ENCODE measurements around the gene PAX2.

Gene PAX2

DNA sequence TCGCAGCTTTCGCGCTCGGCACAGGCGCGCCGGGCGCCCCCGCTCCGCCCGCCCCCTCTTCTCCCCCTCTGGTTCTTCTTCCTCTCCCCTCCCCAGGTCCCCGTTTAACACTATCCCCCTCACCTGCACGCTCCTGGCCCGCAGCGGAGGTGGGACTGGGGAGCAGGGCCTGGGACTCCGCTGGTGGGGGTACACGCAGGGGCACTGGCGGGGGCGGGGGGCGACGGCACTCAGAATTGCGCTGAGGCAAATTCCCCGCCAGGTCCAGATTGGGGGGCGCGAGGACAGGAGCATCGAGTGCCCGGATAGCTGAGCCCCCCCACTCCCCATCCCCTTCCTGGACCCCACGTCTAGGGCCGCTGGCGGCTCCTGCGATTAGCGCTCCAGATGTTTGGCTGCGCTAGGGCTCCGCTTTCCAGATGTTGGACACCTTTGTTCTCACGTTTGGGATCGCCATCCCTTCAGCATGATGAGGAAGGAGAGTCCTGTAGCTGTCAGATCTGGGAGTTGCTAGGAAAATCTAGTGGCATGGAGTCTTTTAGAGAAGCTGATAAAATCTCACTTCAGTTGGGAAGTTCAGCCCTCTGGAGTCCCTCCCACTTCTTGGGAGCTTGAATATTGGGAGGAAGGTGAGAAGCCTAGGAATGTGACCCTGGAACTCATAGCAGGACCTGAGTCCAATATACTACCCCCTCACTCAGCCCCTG is 31.4 kb upstream of the PAX2 start:
- no peaks in the 10 kb centered on the region for H3K36me3 ChIP-seq (ENCODE audit: control insufficient read depth, low read depth, low read length)
- H3K4me3 ChIP-seq (ENCODE audit: low read length), result peak overlapping the region; percentile 33

DNA sequence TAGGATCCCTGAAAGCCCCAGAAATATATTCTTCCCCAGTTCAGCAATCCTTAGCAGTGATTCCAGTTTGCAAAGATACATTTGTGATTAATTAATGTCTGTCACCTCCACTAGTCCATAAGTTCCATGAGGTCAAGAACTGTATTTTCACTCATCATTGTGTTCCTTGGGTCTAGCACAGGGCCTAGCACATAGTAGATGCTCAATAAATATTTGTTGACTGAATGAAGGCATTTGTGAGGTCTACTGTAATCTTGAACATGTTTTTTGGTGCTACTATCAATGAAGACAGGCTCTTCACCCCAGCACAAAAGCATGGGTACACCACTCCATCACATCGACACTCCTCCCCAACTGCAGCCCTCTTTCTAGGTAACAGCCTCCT is 30.8 kb upstream of the PAX2 start:
- Histone ChIP-seq H3K27me3 (ENCODE audit: control insufficient read depth, insufficient read depth, low read length) (peaks cover 100% of the 10 kb centered on the region), H3K27ac (ENCODE audit: low read length) (no peak overlapping the region), H3K4me3 (ENCODE audit: low read length) (no peak overlapping the region), H3K9me3 (ENCODE audit: control insufficient read depth, low read depth, low read length) (no peaks in the 10 kb centered on the region), H3K9ac (ENCODE audit: low read length) (no peak overlapping the region), H3K4me1 (ENCODE audit: control insufficient read depth, low read depth, low read length) (no peaks in the 10 kb centered on the region), H3K36me3 (ENCODE audit: control insufficient read depth, low read depth, low read length) (no peaks in the 10 kb centered on the region)

More for the DNA sequence above, 31.4 kb upstream of the PAX2 start:
- no peak overlapping the region for H3K9ac ChIP-seq (ENCODE audit: low read length)
- H3K27ac ChIP-seq (ENCODE audit: low read length), result no peak overlapping the region
- H3K4me1 ChIP-seq (ENCODE audit: control insufficient read depth, low read depth, low read length), result no peaks in the 10 kb centered on the region
- peaks cover 100% of the 10 kb centered on the region for H3K27me3 ChIP-seq (ENCODE audit: control insufficient read depth, insufficient read depth, low read length)
- H3K9me3 ChIP-seq (ENCODE audit: control insufficient read depth, low read depth, low read length), result no peaks in the 10 kb centered on the region

DNA sequence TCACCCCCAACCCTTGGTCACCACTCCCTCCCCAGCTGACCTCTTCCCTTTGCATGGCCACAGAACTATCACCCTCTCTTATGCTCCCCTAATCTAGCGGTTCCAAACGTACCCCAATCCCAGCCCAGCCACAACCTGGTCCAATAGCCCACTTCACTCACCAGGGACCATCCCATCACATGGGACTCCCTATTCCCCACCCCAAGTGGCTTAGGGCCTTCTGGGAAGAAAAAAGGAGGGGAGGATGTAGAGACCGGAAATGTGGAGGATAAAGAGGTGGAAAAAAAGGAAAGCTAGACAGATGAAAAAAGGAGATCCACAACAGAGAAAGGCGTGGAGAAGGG is 30.3 kb upstream of the PAX2 start:
- H3K9ac ChIP-seq (ENCODE audit: low read length), result no peak overlapping the region
- H3K9me3 ChIP-seq (ENCODE audit: control insufficient read depth, low read depth, low read length), result no peaks in the 10 kb centered on the region
- H3K4me1 ChIP-seq (ENCODE audit: control insufficient read depth, low read depth, low read length), result no peaks in the 10 kb centered on the region
- peaks cover 100% of the 10 kb centered on the region for H3K27me3 ChIP-seq (ENCODE audit: control insufficient read depth, insufficient read depth, low read length)
- H3K4me3 ChIP-seq (ENCODE audit: low read length), result peak overlapping the region; percentile 58
- no peaks in the 10 kb centered on the region for H3K36me3 ChIP-seq (ENCODE audit: control insufficient read depth, low read depth, low read length)
- H3K27ac ChIP-seq (ENCODE audit: low read length), result no peak overlapping the region

DNA sequence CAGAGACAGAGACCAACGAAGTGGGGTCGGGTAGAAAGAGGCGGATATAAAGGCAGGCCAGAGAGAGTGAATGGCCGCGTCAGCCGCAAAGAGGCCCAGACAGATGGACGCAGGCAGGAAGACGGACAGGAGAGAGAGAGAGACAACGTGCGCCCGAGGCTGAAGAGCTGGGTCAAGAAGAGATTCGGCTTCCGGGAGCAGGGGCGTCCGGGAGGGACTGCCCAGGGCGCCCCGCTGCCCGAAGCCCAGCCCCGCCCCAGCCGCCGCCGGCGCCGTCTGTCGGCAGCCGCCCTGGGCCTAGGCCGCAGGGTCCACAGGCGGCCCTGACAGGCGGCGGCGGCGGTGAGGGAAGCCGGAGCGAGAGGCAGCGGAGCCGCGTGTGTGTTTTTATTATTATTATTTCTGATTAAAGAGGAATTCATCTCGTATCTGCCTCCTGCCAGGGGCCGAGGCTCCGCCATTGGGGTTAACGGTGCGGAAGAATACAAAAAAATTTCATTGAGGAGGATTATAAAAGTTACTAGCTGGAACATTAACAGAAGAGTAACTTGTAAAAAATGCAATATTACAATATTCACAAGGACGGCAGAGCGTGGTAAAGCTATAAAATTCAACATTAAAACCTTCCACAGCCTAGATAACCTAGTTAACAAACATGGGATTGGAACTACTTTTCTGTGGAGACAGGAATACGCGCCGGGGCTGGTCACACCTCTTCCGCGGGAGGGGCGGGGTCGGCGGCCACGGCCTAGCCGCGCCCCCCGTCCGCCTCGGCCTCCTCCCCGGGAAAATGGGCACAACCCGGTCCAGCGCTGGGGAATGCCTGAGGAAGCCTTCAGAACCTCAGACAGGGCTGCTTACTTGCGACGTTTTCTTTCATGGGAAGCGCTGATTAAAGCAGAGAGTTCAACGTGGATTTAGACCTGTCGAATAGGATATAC is 29.7 kb upstream of the PAX2 start:
- H3K9ac ChIP-seq (ENCODE audit: low read length), result no peak overlapping the region
- H3K9me3 ChIP-seq (ENCODE audit: control insufficient read depth, low read depth, low read length), result no peaks in the 10 kb centered on the region
- H3K4me3 ChIP-seq (ENCODE audit: low read length), result peak overlapping the region; percentile 58
- H3K4me1 ChIP-seq (ENCODE audit: control insufficient read depth, low read depth, low read length), result no peaks in the 10 kb centered on the region
- peaks cover 100% of the 10 kb centered on the region for H3K27me3 ChIP-seq (ENCODE audit: control insufficient read depth, insufficient read depth, low read length)
- H3K27ac ChIP-seq (ENCODE audit: low read length), result no peak overlapping the region
- H3K36me3 ChIP-seq (ENCODE audit: control insufficient read depth, low read depth, low read length), result no peaks in the 10 kb centered on the region

DNA sequence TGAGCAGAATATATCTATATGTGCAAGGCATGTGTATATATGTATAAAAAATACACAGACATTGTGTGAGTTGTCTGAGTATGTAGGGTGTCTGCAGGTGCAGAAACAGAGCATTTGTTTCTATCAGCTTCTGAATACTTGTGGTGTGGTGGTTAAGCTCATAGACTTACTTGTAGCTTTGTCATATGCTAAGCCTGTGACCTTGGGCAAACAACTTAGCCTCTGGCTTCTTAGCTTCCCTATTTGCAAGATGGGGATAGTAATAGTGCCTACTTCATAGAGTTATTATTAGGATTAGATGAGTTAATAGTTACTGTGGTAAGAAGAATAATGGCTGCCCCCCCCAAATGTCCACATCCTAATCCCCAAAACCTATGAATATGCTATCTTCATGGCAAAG is 28.2 kb upstream of the PAX2 start:
- H3K27ac ChIP-seq (ENCODE audit: low read length), result no peak overlapping the region
- H3K27me3 ChIP-seq (ENCODE audit: control insufficient read depth, insufficient read depth, low read length), result peaks cover 100% of the 10 kb centered on the region
- no peaks in the 10 kb centered on the region for H3K9me3 ChIP-seq (ENCODE audit: control insufficient read depth, low read depth, low read length)
- H3K4me3 ChIP-seq (ENCODE audit: low read length), result no peak overlapping the region
- H3K4me1 ChIP-seq (ENCODE audit: control insufficient read depth, low read depth, low read length), result no peaks in the 10 kb centered on the region
- no peaks in the 10 kb centered on the region for H3K36me3 ChIP-seq (ENCODE audit: control insufficient read depth, low read depth, low read length)
- H3K9ac ChIP-seq (ENCODE audit: low read length), result no peak overlapping the region

DNA sequence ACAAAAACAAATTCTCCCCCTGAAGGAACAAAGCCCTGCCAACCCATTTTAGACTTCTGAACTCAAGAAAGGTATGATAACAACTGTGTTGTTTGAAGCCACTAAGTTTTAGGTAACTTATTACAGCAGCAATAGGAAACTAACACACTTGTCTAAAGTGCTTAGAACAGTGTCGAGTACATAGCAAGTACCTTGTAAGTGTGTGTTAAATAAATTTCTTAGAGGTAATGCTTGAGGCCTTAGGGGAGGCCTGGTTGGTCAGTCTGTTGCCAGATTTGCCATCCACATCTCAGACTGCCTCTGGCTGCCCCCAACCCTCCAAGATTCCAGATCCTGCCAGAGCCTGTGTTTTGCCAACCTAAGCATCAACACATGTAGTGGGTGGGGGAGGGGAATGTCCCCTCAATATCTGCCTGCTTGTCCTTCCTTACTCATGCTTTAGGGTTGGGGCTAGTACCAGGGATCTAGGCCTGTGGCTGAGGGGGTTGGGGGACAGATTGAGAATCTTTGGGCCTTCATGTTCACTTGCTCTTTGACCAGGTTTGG is 27.1 kb upstream of the PAX2 start:
- no peak overlapping the region for H3K9ac ChIP-seq (ENCODE audit: low read length)
- peaks cover 100% of the 10 kb centered on the region for H3K27me3 ChIP-seq (ENCODE audit: control insufficient read depth, insufficient read depth, low read length)
- no peaks in the 10 kb centered on the region for H3K4me1 ChIP-seq (ENCODE audit: control insufficient read depth, low read depth, low read length)
- no peak overlapping the region for H3K4me3 ChIP-seq (ENCODE audit: low read length)
- no peaks in the 10 kb centered on the region for H3K36me3 ChIP-seq (ENCODE audit: control insufficient read depth, low read depth, low read length)
- no peak overlapping the region for H3K27ac ChIP-seq (ENCODE audit: low read length)
- H3K9me3 ChIP-seq (ENCODE audit: control insufficient read depth, low read depth, low read length), result no peaks in the 10 kb centered on the region

DNA sequence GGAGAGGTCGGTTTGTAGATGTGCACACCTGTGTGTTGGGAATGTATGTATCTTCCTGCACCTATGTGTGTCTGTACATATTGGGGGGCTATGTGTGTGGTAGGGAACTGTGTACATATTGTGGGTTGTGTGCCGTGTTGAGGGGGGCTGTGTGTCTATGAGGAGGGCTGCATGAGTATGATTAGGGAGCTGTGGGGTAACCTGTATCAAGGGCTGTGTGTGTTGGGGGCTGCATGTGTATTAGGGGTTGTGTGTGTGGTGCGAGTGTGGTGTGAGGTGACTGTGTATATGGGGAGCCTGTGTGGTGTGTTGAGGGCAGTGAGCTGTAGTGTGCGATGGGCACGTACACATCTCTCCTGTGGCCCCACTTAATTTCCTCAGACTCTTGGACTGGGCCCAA is 22.2 kb upstream of the PAX2 start:
- Histone ChIP-seq H3K27me3 (ENCODE audit: control insufficient read depth, insufficient read depth, low read length) (peaks cover 100% of the 10 kb centered on the region), H3K27ac (ENCODE audit: low read length) (no peak overlapping the region), H3K4me1 (ENCODE audit: control insufficient read depth, low read depth, low read length) (no peaks in the 10 kb centered on the region), H3K36me3 (ENCODE audit: control insufficient read depth, low read depth, low read length) (no peaks in the 10 kb centered on the region), H3K4me3 (ENCODE audit: low read length) (no peak overlapping the region), H3K9ac (ENCODE audit: low read length) (no peak overlapping the region), H3K9me3 (ENCODE audit: control insufficient read depth, low read depth, low read length) (no peaks in the 10 kb centered on the region)

DNA sequence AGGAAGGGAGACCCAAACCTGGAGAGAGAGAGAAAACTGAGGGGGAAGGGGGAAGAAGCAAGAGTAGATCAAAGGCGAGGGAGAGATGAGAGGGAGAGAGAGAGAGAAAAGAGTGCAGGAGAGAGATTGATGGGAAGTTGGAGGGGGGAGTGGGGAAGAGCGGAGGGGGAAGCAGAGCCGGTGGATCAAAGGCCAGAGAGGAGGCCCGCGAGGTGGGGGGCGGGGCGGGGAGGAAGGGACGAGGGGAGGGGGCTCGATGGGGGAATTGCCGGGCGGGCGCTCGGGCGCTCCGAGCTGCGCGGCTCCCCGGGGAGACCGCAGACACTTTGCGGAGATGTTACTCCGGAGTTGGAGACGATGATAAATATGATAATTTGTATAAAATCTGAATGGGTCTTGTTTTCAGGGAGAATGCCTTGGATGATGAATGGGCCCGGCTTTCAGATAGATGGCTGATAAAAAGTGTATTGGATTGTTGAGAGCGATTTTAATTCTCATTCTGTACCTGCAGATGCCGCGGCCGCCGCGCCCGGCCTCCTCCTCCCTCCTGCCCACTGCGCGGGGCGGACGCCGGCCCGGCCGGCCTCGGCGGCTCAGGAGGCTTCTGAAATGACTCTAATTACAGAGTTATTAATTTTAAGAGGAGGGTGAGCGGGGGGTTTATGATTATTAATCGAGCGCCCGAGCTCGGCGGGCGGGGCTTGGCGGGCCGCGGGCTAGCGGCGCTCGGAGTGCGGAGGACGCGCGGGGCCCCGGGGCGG is 21.4 kb upstream of the PAX2 start:
- Histone ChIP-seq H3K4me3 (ENCODE audit: low read length) (peak overlapping the region; percentile 37), H3K27me3 (ENCODE audit: control insufficient read depth, insufficient read depth, low read length) (peaks cover 100% of the 10 kb centered on the region), H3K4me1 (ENCODE audit: control insufficient read depth, low read depth, low read length) (peaks cover 3% of the 10 kb centered on the region)

DNA sequence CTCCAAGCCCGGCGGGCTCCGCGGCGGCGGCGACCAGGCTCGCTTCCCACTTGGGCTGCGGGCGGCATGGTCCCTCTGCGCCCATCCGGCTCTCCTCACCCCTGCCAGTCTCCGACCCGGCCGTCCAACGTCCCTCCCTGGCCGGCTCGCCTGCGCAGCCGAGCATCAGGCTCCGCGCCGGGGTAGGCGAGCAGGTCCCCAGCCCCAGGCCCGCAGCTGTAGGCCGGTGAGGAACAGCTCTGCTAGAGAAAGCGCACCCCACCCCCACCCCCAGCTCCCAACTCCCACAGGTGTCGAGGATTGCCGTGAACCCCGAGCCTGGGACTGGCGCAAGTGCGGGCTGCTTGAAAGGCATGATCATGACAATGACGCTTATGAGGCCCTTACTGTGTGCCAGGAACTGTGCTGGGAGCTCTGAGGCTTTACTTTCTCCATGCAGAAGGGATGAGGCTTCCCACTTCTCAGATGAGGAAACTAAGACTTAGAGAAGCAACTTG is 20.8 kb upstream of the PAX2 start:
- H3K27ac ChIP-seq (ENCODE audit: low read length), result no peak overlapping the region
- H3K36me3 ChIP-seq (ENCODE audit: control insufficient read depth, low read depth, low read length), result no peaks in the 10 kb centered on the region
- H3K9ac ChIP-seq (ENCODE audit: low read length), result no peak overlapping the region
- no peak overlapping the region for H3K4me3 ChIP-seq (ENCODE audit: low read length)
- peaks cover 3% of the 10 kb centered on the region for H3K4me1 ChIP-seq (ENCODE audit: control insufficient read depth, low read depth, low read length)
- peaks cover 100% of the 10 kb centered on the region for H3K27me3 ChIP-seq (ENCODE audit: control insufficient read depth, insufficient read depth, low read length)
- no peaks in the 10 kb centered on the region for H3K9me3 ChIP-seq (ENCODE audit: control insufficient read depth, low read depth, low read length)

More for the DNA sequence above, 21.4 kb upstream of the PAX2 start:
- no peak overlapping the region for H3K9ac ChIP-seq (ENCODE audit: low read length)
- no peaks in the 10 kb centered on the region for H3K9me3 ChIP-seq (ENCODE audit: control insufficient read depth, low read depth, low read length)
- H3K27ac ChIP-seq (ENCODE audit: low read length), result no peak overlapping the region
- no peaks in the 10 kb centered on the region for H3K36me3 ChIP-seq (ENCODE audit: control insufficient read depth, low read depth, low read length)

DNA sequence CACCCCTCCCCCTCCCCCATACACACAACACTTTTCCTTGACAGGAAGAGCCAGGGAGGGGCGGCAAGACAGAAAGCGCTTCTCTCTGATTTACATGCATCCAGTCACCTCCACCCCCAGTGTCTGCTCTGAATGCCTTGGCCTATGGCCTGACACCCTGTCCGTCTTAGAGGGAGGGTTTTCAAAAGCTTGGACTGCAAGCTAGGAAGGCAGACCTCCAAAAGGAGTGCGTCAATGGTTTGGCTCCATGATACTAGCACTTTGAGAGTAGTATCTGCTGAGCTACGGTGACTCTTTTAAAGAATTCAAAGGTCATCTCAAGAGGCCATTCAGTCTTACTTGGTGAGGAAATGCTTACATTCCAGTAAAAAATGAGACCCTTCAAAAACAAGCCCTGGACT is 20.3 kb upstream of the PAX2 start:
- H3K4me3 ChIP-seq (ENCODE audit: low read length), result no peak overlapping the region
- H3K4me1 ChIP-seq (ENCODE audit: control insufficient read depth, low read depth, low read length), result peaks cover 3% of the 10 kb centered on the region
- H3K27ac ChIP-seq (ENCODE audit: low read length), result no peak overlapping the region
- peaks cover 100% of the 10 kb centered on the region for H3K27me3 ChIP-seq (ENCODE audit: control insufficient read depth, insufficient read depth, low read length)
- no peak overlapping the region for H3K9ac ChIP-seq (ENCODE audit: low read length)
- no peaks in the 10 kb centered on the region for H3K36me3 ChIP-seq (ENCODE audit: control insufficient read depth, low read depth, low read length)
- no peaks in the 10 kb centered on the region for H3K9me3 ChIP-seq (ENCODE audit: control insufficient read depth, low read depth, low read length)

DNA sequence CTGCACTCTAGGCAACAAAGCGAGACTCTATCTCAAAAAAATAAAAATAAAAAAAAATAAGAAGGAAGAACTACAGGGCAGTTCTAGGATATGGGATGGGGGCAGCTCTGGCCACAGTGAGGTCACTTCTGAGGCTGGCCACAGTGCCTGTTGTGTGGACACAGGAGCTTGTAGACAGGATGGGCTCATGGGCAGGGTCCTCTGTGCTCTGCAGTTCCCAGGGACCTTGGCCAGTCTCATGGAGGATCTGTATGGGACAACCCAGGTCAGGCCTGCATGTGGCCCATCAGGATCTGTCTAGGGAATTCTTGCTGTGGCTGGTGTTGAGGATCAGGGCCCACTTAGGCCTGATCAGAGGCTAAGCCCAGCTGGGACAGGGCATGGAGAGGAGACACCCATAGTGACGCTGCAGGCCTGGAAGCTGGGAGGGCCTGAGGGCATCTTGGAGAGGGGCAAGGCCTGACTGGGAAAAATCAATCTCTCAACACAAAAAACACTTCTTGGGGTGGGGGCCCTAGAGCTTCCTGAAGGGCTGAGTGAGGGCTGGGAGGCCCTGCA is 19.4 kb upstream of the PAX2 start:
- no peak overlapping the region for H3K27ac ChIP-seq (ENCODE audit: low read length)
- H3K36me3 ChIP-seq (ENCODE audit: control insufficient read depth, low read depth, low read length), result no peaks in the 10 kb centered on the region
- H3K9ac ChIP-seq (ENCODE audit: low read length), result no peak overlapping the region
- H3K9me3 ChIP-seq (ENCODE audit: control insufficient read depth, low read depth, low read length), result no peaks in the 10 kb centered on the region
- peaks cover 3% of the 10 kb centered on the region for H3K4me1 ChIP-seq (ENCODE audit: control insufficient read depth, low read depth, low read length)
- H3K4me3 ChIP-seq (ENCODE audit: low read length), result no peak overlapping the region
- H3K27me3 ChIP-seq (ENCODE audit: control insufficient read depth, insufficient read depth, low read length), result peaks cover 100% of the 10 kb centered on the region
